ENCODE results near the gene PYGB.
"Not testable (repeated sequence)": the region's sequence is repeated elsewhere in the genome, so short reads cannot be mapped to it uniquely, and the experiment has no call there.

The PYGB gene

DNA sequence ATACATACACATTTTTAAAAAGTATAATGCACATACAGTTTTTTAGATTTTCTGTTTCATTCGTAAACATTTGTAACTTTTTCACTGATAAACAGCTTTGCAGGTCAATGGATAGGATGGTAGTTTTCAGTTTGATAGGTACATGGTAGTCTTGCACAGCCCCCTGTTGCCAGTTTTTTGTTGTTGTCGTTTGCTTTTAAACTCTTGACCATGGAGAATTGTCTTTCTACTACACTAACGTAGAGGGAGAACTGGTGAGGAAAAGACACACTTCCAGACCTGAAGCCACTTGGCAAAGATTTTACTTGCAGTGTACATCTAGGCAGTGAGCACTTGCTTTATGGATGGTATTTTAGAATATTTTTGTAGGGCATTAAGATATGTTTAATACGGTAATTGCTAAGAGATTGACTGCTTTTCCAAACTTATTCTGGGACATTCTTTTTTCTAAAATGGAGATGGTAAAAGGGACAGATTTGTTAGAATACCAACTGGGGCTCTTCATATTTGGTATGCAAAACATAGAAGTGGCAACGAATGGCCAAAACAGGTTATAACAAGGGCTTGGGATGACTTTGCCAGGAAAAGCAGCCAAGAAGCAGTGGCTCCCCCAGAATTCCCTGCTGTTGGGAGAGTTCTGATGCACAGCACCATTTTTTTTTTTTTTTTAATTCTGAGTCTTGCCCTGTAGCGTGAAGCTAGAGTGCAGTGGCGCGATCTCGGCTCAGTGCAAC lies 1.5 kb downstream of the PYGB start:
- DNase-seq, result no peak

DNA sequence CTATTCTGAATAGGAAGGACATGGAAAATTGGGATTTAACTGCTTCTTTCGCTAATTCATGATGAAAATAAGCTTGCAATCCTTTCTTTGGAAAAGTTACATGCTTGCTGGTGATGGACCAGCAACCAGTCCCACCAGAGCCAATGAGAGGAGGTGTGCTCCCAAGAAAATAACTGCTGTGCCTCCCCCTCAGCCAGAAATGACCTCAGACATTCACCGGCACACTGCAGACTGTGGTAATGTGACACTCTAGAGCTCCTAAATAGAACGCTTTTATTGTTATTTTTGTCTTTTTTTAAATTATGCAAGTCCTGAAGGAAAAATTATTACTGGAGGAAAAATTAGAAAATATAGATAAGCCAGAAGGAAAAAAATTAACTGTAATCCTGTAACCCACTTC lies 2.6 kb downstream of the PYGB start:
- DNase-seq, result no peak

DNA sequence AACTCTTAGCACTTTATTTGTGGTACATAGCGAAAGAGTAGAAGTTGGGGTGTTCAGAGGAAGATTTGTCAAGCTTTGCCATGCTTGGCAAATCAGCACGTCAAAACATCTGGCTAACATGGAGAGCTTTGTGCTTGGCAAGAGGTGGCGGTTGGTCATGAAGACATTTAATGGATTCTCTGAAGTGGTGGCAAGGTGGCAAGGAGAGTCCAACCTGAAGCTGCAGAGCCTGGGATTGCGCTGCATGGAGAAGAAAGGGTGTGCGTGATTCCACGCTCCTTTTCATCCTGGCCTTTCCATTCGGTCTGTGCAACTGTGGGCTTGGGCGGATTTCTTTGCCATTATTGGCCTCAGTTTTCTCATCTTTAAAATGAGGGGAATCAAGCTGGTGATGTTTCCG lies 3.1 kb downstream of the PYGB start:
- DNase-seq, result no peak

DNA sequence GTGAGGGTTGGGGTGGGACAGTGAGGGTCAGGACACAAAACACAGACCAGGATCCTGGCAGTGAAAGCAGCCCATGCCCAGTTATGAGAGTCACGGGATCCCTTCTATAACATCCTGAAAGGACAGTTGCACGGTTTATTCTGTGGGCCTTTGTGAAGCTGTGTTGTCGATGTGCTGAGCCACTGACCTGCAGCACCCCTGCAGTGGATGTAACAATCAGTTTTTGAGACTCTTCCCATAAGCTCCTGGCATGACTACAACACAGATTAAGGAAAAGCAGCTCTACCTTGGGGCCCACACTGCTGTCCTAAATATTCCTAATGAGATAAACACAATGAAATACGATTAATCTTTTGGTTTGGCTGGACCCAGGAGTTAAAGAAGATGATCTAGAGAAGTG lies 3.7 kb downstream of the PYGB start:
- no peak for DNase-seq

DNA sequence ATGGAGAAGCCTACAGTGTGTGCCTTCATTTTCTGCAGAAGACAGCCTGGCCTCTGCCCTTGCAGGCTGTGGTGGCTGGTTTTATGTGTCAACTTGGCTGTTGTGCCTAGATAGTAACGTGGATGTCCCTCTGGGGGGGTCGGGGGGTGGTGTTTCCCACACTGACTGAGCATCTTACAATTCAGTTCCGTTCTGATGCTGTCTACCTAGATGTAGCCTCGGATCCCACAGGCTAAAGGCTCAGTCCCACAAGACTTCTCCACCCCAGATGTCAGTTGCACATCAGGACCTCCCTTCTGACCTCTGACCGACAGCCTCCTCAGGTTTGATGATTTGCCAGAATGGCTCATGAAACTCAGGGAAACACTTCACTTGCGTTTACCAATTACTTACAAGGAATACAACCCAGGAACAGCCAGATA lies 4.4 kb downstream of the PYGB start:
- DNase-seq, result no peak

DNA sequence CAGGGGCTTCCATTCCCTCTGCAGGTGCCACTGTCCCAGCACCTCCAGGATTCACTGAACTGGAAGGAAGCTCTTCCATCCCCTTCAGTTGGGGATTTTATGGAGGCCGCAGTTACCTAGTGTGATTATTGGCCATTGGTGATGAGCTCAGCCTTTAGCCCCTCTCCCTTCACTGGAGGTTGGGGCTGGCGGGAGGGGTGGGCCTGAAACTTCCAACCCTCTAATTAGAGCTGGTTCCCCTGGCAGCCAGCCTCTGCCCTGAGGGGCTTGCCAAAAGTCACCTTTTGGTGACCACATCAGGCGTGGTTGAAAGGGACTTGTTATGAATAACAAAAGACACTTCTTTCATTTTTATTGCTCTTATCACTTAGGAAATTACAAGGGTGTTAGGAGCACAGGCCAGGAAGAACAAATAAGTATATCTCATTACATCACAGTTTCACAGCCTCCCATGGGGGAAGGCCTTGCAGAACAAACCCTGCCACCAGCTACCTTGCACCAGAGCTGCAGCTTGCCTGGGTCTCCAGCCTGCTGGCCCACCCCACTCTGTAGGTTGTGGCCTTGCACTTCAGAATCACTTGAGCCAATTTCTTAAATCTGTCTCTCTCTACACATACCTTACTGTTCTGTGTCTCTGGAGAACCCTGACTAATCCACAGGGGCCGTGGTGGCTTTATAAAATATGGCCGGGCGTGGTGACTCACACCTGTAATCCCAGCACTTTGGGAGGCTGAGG lies 5.0 kb downstream of the PYGB start:
- DNase-seq, result no peak

DNA sequence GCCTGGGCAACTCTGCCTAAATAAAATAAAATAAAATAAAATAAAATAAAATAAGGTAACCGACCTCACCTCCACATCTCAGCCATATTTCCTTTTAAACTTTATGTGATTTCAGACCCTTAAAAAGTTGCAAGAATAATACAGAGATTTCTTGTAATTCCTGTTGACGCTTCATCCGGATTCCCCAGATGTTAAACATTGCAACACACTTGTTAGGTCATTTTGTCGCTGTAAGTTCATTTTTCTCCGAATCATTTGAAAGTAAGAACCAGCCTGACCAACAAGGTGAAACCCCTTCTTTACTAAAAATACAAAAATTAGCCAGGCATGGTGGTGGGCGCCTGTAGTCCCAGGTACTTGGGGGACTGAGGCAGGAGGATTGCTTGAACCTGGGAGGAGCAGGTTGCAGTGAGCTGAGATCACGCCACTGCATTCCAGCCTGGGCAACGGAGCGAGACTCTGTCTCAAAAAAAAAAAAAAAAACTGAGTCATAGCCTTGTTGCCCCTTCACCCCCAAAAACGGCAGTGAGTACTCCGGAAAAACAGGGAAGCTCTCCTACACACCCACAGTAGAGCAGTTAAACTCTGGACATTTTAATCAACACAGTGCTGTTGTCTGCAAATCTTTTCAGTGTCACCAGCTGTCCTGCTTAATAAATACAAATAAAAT lies 5.9 kb downstream of the PYGB start:
- no peak for DNase-seq

DNA sequence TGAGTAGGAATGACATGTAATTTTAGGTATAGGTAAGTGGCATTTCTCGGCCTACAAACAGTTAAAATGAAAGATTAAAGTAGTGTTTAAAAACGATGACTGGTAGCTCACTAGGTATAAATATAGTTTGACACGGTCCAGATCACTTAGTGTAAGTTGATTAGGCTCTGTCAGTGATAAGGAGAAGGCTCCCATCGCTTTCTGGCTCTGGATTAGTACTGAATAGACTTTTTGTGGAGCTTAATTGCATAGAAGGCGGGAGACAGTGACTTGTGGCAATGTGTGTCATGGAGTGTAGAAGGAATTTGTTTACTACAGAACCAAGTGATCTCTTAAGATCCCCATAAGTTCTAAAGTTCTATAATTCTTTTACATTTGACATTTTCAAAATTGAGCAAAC lies 6.7 kb downstream of the PYGB start:
- no peak for DNase-seq

DNA sequence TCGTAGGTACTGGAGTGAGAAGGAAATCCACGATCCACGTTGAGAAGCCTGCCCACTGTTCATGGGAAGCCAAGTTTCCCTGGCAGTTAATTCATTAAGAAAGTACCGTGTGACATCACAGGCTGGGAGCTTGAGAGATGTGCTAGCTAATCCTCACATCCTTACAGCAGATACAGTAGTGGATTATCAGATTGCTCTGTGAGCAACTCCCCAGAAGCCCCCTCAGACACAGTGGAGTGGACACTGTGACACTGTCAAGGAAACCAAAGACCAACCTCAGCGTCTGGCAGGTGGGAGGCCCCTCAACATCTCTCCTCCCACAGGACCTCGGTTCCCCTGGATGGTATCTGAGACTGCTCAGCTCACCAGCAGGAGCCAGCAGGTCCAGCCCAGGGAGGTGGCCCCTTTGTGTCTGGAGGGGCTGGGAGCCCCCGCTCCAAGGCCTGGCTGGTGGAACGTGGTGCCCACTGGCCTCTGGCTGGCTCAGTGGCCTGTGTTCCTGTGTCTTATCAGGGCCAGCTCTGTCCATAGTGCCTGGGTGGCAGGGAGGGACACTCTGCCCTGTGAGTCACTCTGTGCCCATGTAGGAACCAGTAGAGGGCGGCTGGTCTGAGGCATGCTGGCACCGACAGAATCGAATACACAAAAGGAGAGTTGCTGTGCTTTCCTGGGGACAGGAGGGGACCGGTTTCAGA lies 7.2 kb downstream of the PYGB start:
- DNase-seq, result no peak

DNA sequence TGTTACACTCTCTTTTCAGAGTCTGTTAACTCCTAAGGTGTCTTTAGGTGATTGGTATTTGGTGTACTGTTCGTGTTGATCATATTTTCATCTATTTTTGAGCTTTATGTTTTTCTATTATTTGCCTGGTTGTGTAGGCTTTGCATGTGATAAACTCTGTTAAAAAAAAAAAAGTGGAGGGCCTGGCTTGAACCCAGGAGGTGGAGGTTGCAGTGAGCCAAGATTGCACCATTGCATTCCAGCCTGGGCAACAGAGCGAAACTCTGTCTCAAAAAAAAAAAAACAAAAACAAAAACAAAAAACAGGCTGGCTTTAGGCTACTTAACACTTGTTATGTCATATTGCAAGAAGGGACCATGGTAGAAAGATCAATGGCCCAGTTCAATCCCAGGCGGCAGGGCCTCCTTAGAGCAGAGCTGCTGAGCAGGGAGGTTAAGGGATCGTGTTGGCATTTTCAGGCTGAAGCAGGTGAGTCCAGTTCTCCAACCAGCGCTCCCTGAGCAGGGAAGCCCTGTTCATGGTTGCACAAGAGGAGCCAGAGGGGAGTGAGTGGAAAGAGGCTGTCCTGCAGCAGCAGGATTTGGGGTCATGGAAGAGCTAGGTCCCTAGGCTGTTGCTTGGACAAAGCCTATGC lies 8.5 kb downstream of the PYGB start:
- DNase-seq, result no peak

DNA sequence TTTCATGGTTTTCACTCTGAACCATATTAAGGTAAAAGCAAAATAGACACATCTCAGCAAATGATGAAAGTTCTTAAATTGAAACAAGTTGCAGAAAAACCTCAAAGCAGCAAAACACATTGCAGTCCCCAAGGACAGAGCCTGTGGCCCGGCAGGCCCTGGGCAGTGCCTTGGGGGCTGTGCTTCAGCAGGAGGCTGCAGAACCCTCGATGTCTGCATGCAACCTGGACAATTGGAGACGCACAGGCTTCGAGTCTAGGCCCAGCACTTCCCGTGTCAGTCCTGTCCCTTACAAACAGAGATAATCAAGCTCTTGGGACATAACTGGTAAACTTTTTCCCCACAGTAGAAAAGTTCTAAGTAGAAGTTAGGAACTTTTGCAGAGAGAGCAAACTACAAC lies 9.2 kb downstream of the PYGB start:
- no peak for DNase-seq

DNA sequence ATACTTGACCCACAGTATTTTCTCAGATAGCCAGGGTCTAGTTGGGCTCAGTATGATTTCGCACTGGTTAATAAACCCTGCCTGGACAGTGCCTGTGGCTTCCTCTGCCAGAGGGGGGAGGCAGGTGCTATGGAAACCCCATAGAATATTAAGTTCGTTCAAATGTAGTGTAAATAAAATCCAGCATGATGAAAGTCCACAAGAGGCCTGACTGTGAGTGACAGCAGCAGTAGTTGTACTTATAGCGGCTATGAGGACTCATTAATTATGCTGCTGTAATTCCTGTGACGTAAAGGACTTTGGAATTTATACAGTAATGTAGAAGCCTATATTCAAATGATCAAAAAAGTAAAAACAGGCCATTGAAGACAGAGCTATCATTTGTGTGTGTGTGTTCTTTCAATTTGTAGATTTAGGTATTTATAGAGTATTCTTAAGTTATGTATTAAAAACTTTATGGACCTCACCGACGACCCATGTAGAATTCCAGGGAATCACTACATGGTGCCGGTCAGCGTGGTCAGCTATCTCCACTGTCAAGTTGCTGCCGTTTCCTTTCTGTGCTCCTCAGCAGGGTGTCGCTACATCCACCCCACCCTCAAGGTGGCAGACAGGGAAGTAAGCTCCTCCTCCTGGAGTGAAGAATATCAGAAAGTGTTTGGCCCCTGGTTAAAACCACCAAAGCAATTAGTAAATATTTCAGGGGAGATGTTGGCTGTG lies 10.0 kb downstream of the PYGB start:
- no peak for DNase-seq

DNA sequence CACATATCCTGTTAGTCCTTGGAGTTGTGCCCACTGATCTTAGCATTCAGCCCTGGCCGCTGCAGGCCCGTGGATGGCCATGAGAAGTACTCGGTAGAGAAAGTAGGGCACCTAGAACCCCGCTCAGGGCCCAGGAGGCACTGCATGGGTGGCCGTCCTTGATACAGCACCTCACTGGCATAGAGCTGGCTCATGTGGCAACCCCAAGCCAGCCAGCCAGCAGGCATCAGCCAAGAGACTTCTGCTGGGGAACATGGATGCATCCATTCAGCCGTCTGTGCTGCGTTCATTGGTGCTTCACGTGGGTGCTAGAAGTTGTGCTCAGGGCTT lies 10.6 kb downstream of the PYGB start:
- no peak for DNase-seq

DNA sequence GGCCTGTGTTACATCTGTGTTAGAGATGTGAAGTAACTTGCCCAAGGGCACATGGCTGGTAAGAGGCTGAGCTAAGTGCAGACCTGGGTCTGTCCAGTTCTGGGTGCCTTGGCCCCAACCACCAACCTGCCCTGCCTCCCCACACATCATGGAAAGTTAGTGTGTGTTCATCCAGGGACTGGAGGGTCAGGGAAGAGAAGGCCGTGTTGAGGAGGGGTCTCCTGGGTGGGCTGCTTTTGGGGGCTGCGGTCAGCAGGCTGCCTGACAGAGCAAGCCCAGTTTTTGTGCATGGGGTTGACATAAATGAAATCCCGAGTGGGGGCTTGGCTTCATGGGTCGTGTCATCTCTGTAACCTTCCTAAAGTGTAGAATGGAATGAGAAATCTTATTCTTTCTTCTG lies 10.9 kb downstream of the PYGB start:
- no peak for DNase-seq

DNA sequence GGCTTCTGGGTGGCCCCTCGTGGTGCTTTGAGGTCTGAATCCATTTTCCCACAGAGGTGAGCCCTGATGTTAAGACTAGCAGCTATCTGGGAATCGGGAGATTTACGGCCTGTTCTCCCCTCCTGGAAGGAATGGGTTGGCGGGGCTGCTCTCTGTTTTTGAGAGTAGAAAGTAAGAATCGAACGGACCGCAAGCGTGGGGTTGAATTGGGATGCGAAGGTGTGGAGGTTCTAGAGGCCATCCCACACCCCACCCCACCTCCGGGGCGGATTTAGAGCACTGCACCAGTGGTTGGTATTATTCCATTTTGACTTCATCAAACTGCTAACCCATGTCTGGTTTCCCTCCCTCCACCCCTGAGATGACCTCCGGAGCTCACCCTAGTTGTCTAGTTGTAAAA lies 11.5 kb downstream of the PYGB start:
- DNase-seq, result no peak

DNA sequence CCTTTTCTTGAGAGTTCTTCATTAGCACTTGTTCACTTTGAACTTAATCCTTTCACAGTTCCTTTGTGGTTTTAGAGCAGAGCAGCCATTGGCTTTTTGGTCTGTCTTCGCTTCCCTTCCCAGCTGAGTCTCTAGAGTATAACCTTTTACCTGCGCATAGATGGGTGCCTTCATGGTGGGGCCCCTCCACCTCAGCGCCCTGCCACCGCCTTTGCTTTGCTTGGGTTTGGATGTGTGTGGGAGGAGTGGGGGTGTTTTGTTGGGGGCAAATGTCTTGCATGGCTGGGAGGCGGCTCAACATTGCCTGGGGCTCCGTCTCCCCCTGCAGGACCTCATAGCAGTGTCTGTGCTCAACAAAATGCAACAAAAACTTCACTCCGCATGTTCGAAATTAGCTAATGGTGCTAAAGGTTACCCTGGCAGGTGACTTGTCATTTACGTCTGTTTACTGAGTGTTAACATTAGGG lies 11.9 kb downstream of the PYGB start:
- no peak for DNase-seq

DNA sequence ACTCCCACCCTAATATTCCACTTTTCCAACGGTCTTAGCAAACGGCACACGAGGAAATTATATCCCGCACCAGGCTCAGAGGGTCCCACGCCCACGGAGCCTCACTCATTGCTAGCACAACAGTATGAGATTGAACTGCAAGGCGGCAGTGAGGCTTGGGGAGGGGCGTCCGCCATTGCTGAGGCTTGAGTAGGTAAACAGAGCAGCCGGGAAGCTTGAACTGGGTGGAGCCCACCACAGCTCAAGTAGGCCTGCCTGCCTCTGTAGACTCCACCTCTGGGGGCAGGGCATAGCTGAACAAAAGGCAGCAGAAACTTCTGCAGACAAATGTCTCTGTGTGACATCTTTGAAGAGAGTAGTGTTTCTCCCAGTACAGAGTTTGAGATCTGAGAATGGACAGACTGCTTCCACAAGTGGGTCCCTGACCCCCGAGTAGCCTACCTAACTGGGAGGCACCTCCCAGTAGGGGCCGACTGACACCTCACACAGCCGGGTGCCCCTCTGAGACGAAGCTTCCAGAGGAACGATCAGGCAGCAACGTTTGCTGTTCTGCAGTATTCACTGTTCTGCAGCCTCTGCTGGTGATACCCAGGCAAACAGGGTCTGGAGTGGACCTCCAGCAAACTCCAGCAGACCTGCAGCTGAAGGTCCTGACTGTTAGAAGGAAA lies 13.0 kb downstream of the PYGB start:
- DNase-seq, result not testable (repeated sequence)

DNA sequence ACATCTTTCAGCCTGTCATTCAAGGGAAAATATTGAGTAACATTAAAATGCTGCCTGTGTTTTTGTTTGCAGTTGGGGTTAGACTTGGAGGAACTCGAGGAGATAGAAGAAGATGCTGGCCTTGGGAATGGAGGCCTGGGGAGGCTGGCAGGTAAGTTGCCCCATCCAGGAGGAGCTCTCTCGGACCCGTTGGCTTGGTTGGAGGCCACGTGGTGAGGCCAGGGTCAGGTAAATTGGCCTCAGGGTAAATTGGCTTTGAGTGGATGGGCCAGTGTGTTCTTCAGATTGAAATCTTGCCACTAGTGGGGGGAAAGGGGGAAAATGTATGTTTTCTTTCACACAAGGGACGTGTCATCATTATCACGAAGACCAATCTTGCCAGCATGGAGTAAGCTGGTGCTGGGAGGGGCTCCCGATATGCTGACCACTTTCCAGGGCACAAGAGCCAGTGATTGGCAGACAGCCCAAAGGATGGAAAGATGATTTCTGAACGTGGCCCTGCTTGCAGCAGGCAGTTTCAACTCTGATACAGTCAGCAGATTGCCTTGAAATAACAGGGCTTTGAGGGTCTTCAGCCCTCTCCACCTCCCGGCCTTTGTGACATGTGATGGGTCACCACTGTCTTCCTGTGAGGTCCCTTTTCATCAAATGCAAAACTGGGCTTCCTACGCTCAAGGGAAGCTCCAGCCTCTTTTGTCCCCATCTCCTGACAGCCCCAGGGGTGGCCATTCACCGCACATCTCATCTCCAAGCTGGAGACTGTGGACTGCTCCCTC lies 21.4 kb downstream of the PYGB start:
- DNase-seq, result no peak

DNA sequence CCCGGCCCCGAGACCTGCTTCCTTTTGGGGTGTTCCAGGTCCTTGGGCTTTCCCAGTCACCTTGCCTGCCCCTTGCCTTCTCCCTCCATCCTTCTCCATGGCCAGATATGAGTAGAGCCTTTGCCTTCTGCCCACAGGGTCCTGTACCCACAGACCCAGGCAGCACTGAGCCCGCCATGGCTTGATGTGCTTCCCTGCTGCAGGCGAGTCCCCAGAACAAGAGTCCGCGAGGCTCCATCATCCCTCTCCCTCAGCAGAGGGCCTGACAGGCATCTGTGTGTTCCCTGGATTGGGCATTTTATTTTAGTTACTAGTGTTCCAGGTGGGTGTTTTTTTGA lies 21.9 kb downstream of the PYGB start:
- no peak for DNase-seq

DNA sequence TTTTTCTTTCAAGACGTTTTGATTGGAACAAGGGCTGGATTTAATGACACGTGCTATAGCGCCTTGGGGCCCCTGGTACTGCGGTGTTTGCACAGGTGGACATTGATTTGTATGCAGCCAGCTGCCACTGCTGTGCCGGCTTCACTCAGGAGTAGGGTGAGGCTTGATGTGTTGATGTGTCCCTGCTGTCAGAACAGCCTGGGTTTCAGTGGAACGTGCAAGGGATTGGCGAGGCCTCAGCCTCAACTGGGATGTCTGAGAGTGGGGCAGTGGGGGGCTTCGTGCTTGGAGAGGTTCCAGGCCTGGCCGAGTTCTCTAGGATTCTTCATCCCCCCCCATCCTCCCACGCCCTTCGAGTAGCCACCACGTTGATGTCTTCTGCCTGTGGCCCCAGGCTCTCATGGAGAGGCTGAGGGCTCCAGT lies 23.0 kb downstream of the PYGB start:
- DNase-seq, result peak; percentile 87
